ENCODE measurements around the gene PLGRKT. TPM values are rescaled to one million over a fixed set of nuclear protein-coding genes. Genes with fewer than 3 reads are reported as not detected.

The PLGRKT gene
- total RNA-seq, 1 experiment from 2014 or later, result 22.0 TPM

- peaks cover 51% of the 10 kb centered on the region for H3K79me2 ChIP-seq (ENCODE audit: low read depth)
These were observed 15.3 kb upstream of the PLGRKT start for GRCh38 chr9:5453004-5453403.

DNA sequence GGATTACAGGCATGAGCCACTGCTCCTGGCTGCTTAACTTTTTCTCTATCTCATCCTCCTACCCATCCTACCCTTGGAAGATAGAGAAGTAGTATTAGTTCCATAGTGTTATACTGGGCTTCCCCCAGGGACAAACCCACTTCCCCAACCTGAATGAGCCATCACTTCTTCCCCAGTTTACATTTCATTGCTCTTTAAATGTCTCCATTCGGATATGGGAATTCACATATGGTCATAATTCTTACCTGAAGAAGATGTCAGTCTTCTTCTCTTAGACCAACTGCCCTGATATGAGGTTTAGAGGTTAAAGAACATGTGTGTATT is 14.5 kb upstream of the PLGRKT start:
- peaks cover 72% of the 10 kb centered on the region for H3K4me1 ChIP-seq (replicated peaks; ENCODE audit: insufficient read depth)
- H3K9me2 ChIP-seq (ENCODE audit: insufficient read depth), result no peaks in the 10 kb centered on the region
- H3K9me3 ChIP-seq (ENCODE audit: insufficient read depth, low read depth), result no peaks in the 10 kb centered on the region
- no TSS peak for BruUV-seq (replicated peaks)
- H3K4me3 ChIP-seq, result no peak overlapping the region; the same call in 1 of the 2 replicates
- ChIA-PET POLR2A (ENCODE audit: unreplicated experiment) (no interaction called here), CTCF (no interaction called here)
- peaks cover 50% of the 10 kb centered on the region for H3K79me2 ChIP-seq (ENCODE audit: low read depth)
- intact Hi-C loops (cut with micrococcal nuclease; ENCODE audit: unreplicated experiment), result loop anchor here (5.0 kb wide), 1 partner anchor 265 kb away; no protein-coding TSS in a partner anchor
- peaks cover 27% of the 10 kb centered on the region for H3F3A ChIP-seq (ENCODE audit: insufficient read depth, low read depth)
- no peak overlapping the region for H2AFZ ChIP-seq
- H3K4me2 ChIP-seq, result peak overlapping the region; percentile 86
- TF ChIP-seq EZH2 (IDR thresholded peaks at IDR 0.05; ENCODE audit: low read depth), result no peak
- H4K20me1 ChIP-seq (ENCODE audit: insufficient read depth), result no peaks in the 10 kb centered on the region
- H3K36me3 ChIP-seq (ENCODE audit: low read depth), result 0 out of 2 replicates have a peak, but pooled peaks cover 7% of the 10 kb centered on the region
- no peak for DNase-seq
- peak overlapping the region; percentile 20; the same call in 1 of the 2 replicates for H3K27ac ChIP-seq
- H3K27me3 ChIP-seq (ENCODE audit: insufficient read depth, low read depth), result no peaks in the 10 kb centered on the region

More at GRCh38 chr9:5453004-5453403, 15.3 kb upstream of the PLGRKT start:
- no peak overlapping the region for H3K27ac ChIP-seq
- POLR2A ChIA-PET (ENCODE audit: unreplicated experiment), result no interaction called here
- H2AFZ ChIP-seq, result no peak overlapping the region
- no TSS peak for BruUV-seq (replicated peaks)
- H3K9me3 ChIP-seq (ENCODE audit: insufficient read depth, low read depth), result no peaks in the 10 kb centered on the region
- H3K9me2 ChIP-seq (ENCODE audit: insufficient read depth), result no peaks in the 10 kb centered on the region
- H3F3A ChIP-seq (ENCODE audit: insufficient read depth, low read depth), result peaks cover 25% of the 10 kb centered on the region
- intact Hi-C loops (cut with micrococcal nuclease; ENCODE audit: unreplicated experiment), result loop anchor here (5.0 kb wide), 1 partner anchor 264 kb away; no protein-coding TSS in a partner anchor
- no peak for TF ChIP-seq CTCF (conservative IDR thresholded peaks at IDR 0.05)
- no peak for TF ChIP-seq EZH2 (IDR thresholded peaks at IDR 0.05; ENCODE audit: low read depth)
- CTCF ChIA-PET, result no interaction called here
- H4K20me1 ChIP-seq (ENCODE audit: insufficient read depth), result no peaks in the 10 kb centered on the region
- no peaks in the 10 kb centered on the region for H3K27me3 ChIP-seq (ENCODE audit: insufficient read depth, low read depth)
- 0 out of 2 replicates have a peak, but pooled peaks cover 8% of the 10 kb centered on the region for H3K36me3 ChIP-seq (ENCODE audit: low read depth)
- H3K4me3 ChIP-seq, result no peak overlapping the region
- H3K4me1 ChIP-seq (replicated peaks; ENCODE audit: insufficient read depth), result peaks cover 64% of the 10 kb centered on the region
- peak overlapping the region; percentile 51 for H3K4me2 ChIP-seq
- no peak for DNase-seq

DNA sequence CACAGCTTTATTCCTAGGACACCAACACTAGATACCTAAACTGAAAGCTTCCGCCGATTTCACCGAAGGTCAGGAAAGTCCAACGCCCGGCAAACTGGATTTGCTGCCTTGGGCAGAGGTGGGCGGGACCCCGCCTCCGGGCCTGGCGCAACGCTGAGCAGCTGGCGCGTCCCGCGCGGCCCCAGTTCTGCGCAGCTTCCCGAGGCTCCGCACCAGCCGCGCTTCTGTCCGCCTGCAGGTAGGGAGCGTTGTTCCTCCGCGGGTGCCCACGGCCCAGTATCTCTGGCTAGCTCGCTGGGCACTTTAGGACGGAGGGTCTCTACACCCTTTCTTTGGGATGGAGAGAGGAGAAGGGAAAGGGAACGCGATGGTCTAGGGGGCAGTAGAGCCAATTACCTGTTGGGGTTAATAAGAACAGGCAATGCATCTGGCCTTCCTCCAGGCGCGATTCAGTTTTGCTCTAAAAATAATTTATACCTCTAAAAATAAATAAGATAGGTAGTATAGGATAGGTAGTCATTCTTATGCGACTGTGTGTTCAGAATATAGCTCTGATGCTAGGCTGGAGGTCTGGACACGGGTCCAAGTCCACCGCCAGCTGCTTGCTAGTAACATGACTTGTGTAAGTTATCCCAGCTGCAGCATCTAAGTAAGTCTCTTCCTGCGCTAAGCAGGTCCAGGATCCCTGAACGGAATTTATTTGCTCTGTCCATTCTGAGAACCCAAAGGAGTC is 12.8 kb upstream of the PLGRKT start, which contains the start of gene CD274:
TSS of gene CD274 (plus strand) at position 184 of the 733 bp plus-strand sequence. CDS start 5,572 bp downstream, outside the sequence.
- peak; percentile 51 for TF ChIP-seq CTCF (conservative IDR thresholded peaks at IDR 0.05)
- no peak for TF ChIP-seq EZH2 (IDR thresholded peaks at IDR 0.05; ENCODE audit: low read depth)
- no peaks in the 10 kb centered on the region for H3K9me3 ChIP-seq (ENCODE audit: insufficient read depth, low read depth)
- H3K9me2 ChIP-seq (ENCODE audit: insufficient read depth), result no peaks in the 10 kb centered on the region
- no peaks in the 10 kb centered on the region for H3K36me3 ChIP-seq (ENCODE audit: low read depth)
- DNase-seq, result peak; percentile 85 to 91
- H3K4me3 ChIP-seq, result peak within 1 kb of the TSS; percentile 63
- H3K79me2 ChIP-seq (ENCODE audit: low read depth), result peaks cover 33% of the 10 kb centered on the region
- POLR2A ChIA-PET (ENCODE audit: unreplicated experiment), result interaction anchor here (0.6 kb wide), 1 partner anchor 701 kb away, joined by 3 read pairs; no protein-coding TSS in a partner anchor
- peak within 1 kb of the TSS; percentile 90 for H3K27ac ChIP-seq
- H3K4me1 ChIP-seq (replicated peaks; ENCODE audit: insufficient read depth), result peaks cover 84% of the 10 kb centered on the region
- peak within 1 kb of the TSS; percentile 86 for H3K4me2 ChIP-seq
- peak within 1 kb of the TSS; percentile 77 for H2AFZ ChIP-seq
- intact Hi-C loops (cut with micrococcal nuclease; ENCODE audit: unreplicated experiment), result loop anchor here (2.0 to 5.0 kb wide), 2 partner anchors 140 to 267 kb away; no protein-coding TSS in a partner anchor
- no peaks in the 10 kb centered on the region for H3K27me3 ChIP-seq (ENCODE audit: insufficient read depth, low read depth)
- peaks cover 38% of the 10 kb centered on the region for H3F3A ChIP-seq (ENCODE audit: insufficient read depth, low read depth)
- H4K20me1 ChIP-seq (ENCODE audit: insufficient read depth), result no peaks in the 10 kb centered on the region
- CTCF ChIA-PET, result interaction anchor here (0.6 to 1.5 kb wide), 2 partner anchors 14 to 137 kb away, joined by 3 to 8 read pairs; no protein-coding TSS in a partner anchor
- BruUV-seq (replicated peaks), result no TSS peak

All from PC-9 (cell line).